ENCODE data around the gene RALBP1. TPM values are rescaled to one million over a fixed set of nuclear protein-coding genes. Genes with fewer than 3 reads are reported as not detected.

Gene RALBP1
- total and polyA plus RNA-seq, 12 donors, result 22.5 to 59.9 (median 44.8) TPM

DNA sequence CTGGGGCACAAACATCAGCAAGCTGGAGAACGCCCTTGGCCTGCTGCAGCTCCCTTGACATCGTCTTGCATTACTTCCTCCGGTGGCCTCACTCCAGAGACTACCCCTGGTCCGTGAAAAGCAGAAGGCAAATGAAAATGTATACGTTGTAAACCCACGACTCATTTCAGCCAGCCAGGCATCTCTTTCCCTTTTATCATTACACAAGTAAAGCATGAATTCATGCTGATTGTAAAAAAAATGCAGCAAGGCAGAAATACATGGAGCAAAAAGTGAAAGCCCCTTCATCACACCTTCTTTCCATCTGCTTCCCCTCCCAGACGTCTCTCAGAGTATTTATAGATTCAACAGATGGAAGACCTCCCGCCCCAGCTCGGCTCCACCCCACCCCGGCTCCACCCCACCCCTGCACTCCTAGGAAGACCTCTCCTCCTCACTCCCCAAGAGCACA is 41.6 kb upstream of the RALBP1 start:
- H3K27ac ChIP-seq, result no peak overlapping the region
- H3K27me3 ChIP-seq, result no peaks in the 10 kb centered on the region
- intact Hi-C loops (cut with DNase I), result no loop called here
- no peaks in the 10 kb centered on the region for H3K9me3 ChIP-seq (replicated peaks in 1 of 3)
- TF ChIP-seq POLR2A (IDR thresholded peaks at IDR 0.05), result no peak
- TF ChIP-seq, protein P1, sequence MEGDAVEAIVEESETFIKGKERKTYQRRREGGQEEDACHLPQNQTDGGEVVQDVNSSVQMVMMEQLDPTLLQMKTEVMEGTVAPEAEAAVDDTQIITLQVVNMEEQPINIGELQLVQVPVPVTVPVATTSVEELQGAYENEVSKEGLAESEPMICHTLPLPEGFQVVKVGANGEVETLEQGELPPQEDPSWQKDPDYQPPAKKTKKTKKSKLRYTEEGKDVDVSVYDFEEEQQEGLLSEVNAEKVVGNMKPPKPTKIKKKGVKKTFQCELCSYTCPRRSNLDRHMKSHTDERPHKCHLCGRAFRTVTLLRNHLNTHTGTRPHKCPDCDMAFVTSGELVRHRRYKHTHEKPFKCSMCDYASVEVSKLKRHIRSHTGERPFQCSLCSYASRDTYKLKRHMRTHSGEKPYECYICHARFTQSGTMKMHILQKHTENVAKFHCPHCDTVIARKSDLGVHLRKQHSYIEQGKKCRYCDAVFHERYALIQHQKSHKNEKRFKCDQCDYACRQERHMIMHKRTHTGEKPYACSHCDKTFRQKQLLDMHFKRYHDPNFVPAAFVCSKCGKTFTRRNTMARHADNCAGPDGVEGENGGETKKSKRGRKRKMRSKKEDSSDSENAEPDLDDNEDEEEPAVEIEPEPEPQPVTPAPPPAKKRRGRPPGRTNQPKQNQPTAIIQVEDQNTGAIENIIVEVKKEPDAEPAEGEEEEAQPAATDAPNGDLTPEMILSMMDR (IDR thresholded peaks at IDR 0.05), result no peak
- DNase-seq, result no peak
- 25 to 35% (median 29%) methylated on average over 10 of the region's 10 CpGs for WGBS, 4 donors
- H3K4me1 ChIP-seq (replicated peaks in 1 of 2), result no peaks in the 10 kb centered on the region
- no peak overlapping the region for H3K4me3 ChIP-seq
- no peaks in the 10 kb centered on the region for H3K36me3 ChIP-seq (replicated peaks in 1 of 2)

DNA sequence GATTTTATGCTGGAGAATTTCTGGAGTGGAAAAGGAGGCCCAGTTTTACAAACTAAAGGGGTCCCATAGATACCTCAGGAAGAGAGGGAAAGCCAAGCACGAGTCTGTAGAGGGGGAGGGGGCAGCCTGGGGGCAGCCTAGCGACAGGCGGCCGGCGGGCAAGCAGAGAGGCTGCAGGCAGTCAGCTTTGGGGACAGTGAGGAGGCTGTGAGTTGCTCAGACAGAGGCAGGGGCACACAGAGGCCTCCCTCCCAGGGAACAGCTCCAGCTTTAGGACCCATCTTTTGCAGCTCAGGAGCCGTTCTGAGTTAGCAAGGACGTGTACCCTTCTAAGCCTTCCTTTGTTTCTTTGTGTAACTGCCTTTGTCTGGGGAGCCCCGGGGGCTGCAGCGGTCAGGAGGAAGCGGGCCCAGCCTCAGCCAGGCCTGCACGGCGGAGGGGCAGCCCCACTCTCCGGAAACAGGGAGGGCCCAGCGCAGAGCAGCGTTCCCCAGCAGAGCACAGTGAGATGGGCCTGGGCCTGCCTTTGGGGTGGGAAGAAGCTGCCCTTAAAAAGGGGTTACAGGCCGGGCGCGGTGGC is 41.1 kb upstream of the RALBP1 start:
- Histone ChIP-seq H3K27me3 (no peaks in the 10 kb centered on the region), H3K27ac (no peak overlapping the region), H3K4me1 (replicated peaks in 1 of 2) (no peaks in the 10 kb centered on the region), H3K9me3 (replicated peaks in 1 of 3) (no peaks in the 10 kb centered on the region), H3K36me3 (replicated peaks in 1 of 2) (no peaks in the 10 kb centered on the region), H3K4me3 (no peak overlapping the region)
- TF ChIP-seq, protein P1 (IDR thresholded peaks at IDR 0.05), result no peak
- no peak for TF ChIP-seq POLR2A (IDR thresholded peaks at IDR 0.05)
- intact Hi-C loops (cut with DNase I), result no loop called here
- 68 to 76% (median 74%) methylated on average over 16 to 18 of the region's 18 CpGs for WGBS, 4 donors
- no peak for DNase-seq

DNA sequence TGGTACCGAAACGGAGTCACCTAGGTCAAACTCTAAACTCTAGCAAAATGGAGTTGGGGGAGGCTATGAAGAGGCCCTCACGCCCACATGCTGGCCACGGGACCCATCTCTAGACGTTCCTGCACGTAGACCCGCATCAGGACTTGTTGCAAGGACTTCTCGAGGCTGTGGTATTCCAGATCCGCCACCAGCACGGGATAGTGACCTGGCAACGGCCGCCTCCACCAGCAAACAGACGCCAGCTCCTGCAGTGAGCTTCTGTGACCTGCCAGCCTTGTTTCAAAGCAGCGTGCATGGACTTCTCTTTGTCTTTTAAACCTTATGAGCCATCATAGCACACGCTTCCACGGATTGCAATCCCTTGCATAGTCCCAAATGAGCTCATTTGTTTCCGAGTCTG is 40.3 kb upstream of the RALBP1 start:
- Histone ChIP-seq H3K4me3 (no peak overlapping the region), H3K4me1 (replicated peaks in 1 of 2) (no peaks in the 10 kb centered on the region), H3K36me3 (replicated peaks in 1 of 2) (no peaks in the 10 kb centered on the region), H3K9me3 (replicated peaks in 1 of 3) (no peaks in the 10 kb centered on the region), H3K27ac (no peak overlapping the region), H3K27me3 (no peaks in the 10 kb centered on the region)
- TF ChIP-seq POLR2A (IDR thresholded peaks at IDR 0.05), result no peak
- TF ChIP-seq, protein P1 (IDR thresholded peaks at IDR 0.05), result no peak
- intact Hi-C loops (cut with DNase I), result no loop called here
- no peak for DNase-seq
- WGBS, 4 donors, result 93 to 97% (median 96%) methylated on average over 17 of the region's 17 CpGs

DNA sequence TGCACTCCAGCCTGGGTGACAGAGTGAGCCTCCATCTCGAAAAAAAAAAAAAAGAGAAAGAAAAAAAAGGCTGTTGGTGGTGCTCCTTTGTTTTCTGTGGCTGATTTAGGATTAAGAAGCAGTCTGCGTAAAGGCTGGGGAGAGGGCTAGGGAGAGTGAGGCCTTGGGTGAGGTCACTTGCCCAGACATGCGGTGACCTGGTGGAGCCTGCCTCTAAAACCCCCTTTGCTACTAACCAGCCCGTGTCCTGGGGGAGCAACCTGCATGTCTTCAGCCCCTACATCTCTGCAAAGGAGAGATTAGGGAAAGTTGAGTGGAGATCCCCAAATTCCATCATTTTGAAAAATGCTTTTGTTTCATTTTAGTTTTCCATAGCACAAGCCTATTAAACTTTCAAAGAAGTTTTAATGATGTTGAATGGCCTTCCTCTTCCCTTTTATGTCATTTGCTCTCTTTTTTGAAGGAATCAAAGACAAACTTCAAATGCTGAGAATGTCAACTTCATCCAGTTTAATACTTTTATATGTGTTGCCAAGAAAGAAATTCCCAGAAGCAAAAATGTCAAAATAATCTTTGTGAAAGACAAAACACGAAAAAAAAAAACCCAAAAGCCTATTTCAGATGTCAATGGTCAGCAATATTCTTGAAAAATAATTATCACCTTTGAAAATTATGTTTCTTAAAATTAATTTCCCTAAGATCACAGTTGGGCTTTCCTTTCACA is 38.9 kb upstream of the RALBP1 start:
- Histone ChIP-seq H3K4me1 (replicated peaks in 1 of 2) (no peaks in the 10 kb centered on the region), H3K9me3 (replicated peaks in 1 of 3) (no peaks in the 10 kb centered on the region), H3K36me3 (replicated peaks in 1 of 2) (no peaks in the 10 kb centered on the region), H3K27ac (no peak overlapping the region), H3K27me3 (no peaks in the 10 kb centered on the region), H3K4me3 (no peak overlapping the region)
- no peak for DNase-seq
- TF ChIP-seq, protein P1 (IDR thresholded peaks at IDR 0.05), result no peak
- no peak for TF ChIP-seq POLR2A (IDR thresholded peaks at IDR 0.05)
- WGBS, 4 donors, result 57 to 67% (median 60%) methylated on average over 5 of the region's 5 CpGs
- intact Hi-C loops (cut with DNase I), result no loop called here

Data from adrenal gland (tissue), 12 donors.